CD4-positive, alpha-beta T cell (primary cell): ENCODE results near the gene HELB. TPM values are rescaled to one million over a fixed set of nuclear protein-coding genes. Genes with fewer than 3 reads are reported as not detected.

Experiments used
- ATAC-seq: fragments of 200-7000 bp; cut with Tn5 transposase; one replicate; pipeline ENCODE4 v1.10.0; 2022; ENCODE audit warnings: mild to moderate bottlenecking; ENCODE audit not compliant: poor library complexity
- CTCF ChIA-PET: fragments of 350-600 bp; sonication (Branson Sonifier 250); formaldehyde crosslinking; loops from one replicate; lab custom pipeline; 2021; ENCODE audit warnings: antibody characterized with exemption, inconsistent platforms; lab: Charles Lee
- POLR2A ChIA-PET: fragments of 350-600 bp; sonication (Branson Sonifier 250); formaldehyde crosslinking; loops from one replicate; lab custom pipeline; 2021; ENCODE audit warnings: antibody characterized with exemption, inconsistent platforms; lab: Charles Lee
- DNase-seq, 14 experiments: peaks; one replicate each; pipeline ENCODE4 v3.0.0-alpha.2; 2013 to 2020; ENCODE audit warnings: mixed read lengths in 2 of 14
- H3K27ac ChIP-seq, 2 donors: one replicate each; pipeline versions ENCODE4 v1.5.1 to v1.7.0; 2013; ENCODE audit warnings: low read length in 2 of 2, low read depth in 1 of 2, mild to moderate bottlenecking in 1 of 2
- H3K27me3 ChIP-seq, 2 experiments: 1 replicate in 1 of 2; 2 replicates in 1 of 2; pipeline versions ENCODE4 v1.6.1 to v1.7.0; 2013; ENCODE audit warnings: low read length in 2 of 2, control low read depth in 1 of 2, mild to moderate bottlenecking in 1 of 2, moderate library complexity in 1 of 2; ENCODE audit not compliant: insufficient read depth in 2 of 2, control insufficient read depth in 1 of 2
- H3K36me3 ChIP-seq: one replicate; pipeline ENCODE4 v1.6.1; 2013; ENCODE audit warnings: low read length, control low read depth; ENCODE audit not compliant: insufficient read depth
- H3K4me1 ChIP-seq: one replicate; pipeline ENCODE4 v1.6.1; 2013; ENCODE audit warnings: low read length, control low read depth; ENCODE audit not compliant: insufficient read depth
- H3K4me3 ChIP-seq: one replicate; pipeline ENCODE4 v1.5.1; 2013; ENCODE audit warnings: mild to moderate bottlenecking, low read length, moderate library complexity
- H3K9me3 ChIP-seq, 2 experiments: 1 replicate in 1 of 2; 2 replicates in 1 of 2; pipeline versions ENCODE4 v1.6.1 to v1.7.0; 2013; ENCODE audit warnings: low read length in 2 of 2, mild to moderate bottlenecking in 2 of 2, control low read depth in 1 of 2, moderate library complexity in 1 of 2; ENCODE audit not compliant: control insufficient read depth in 1 of 2, insufficient read depth in 1 of 2
- H3K27ac Mint-ChIP-seq: one replicate; pipeline ENCODE4 v1.8.0; 2020; ENCODE audit warnings: mixed read lengths
- H3K27me3 Mint-ChIP-seq: one replicate; pipeline ENCODE4 v1.8.0; 2021; ENCODE audit warnings: mixed read lengths
- H3K36me3 Mint-ChIP-seq: one replicate; pipeline ENCODE4 v1.8.0; 2021; ENCODE audit warnings: low read depth, mixed read lengths
- H3K4me1 Mint-ChIP-seq: one replicate; pipeline ENCODE4 v1.8.0; 2021; ENCODE audit warnings: low read depth, mixed read lengths
- H3K4me3 Mint-ChIP-seq: one replicate; pipeline ENCODE4 v1.8.0; 2020; ENCODE audit warnings: mild to moderate bottlenecking, mixed read lengths
- H3K9me3 Mint-ChIP-seq: one replicate; pipeline ENCODE4 v1.8.0; 2020; ENCODE audit warnings: mixed read lengths
- intact Hi-C, 2 experiments: fragments of 100-400 bp; cut with DNase I in 1 of 2; cut with micrococcal nuclease in 1 of 2; formaldehyde crosslinking; loops; one replicate each; pipeline versions ENCODE4 v1.15.1 to v1.9.0; 2023 to 2025; cut with DNase I, micrococcal nuclease
- total RNA-seq, 174 experiments: library from RNA in 2 of 174; stranded (reverse) in 2 of 174; gene quantifications; one replicate each; pipeline ENCODE4 v1.2.3 and lab custom pipeline; 2021 to 2026
- TF ChIP-seq, protein P1 (sequence below): fragments of 200-600 bp; IDR thresholded peaks from one replicate; pipeline ENCODE4 v1.8.0; 2022; ENCODE audit warnings: antibody characterized with exemption, mild to moderate bottlenecking

HELB gene
- total RNA-seq, 2 experiments from 2014 or later = 33.8 to 35.8 TPM

DNA sequence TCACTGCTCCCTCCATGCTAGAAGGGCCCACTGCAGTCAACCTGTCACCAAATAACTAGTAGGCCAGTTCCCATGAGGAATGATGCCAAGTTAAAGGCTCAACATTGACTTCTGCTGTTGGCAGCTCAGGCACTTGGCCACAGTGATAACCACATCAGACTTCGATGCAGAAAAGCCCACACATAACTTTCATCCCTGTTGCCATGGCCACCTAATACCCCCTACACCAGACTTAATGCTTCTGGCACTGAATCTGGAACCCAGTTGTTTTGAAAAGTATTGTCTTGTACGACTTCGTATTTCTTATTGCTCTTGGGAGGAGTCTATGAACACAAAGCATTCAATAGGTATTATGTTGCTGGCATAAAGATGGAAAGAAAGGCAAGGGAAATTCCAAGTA, 44.3 kb upstream of the HELB start:
- Histone ChIP-seq H3K27me3 (no peaks in the 10 kb centered on the region), H3K4me3 (no peak overlapping the region), H3K9me3 (no peaks in the 10 kb centered on the region), H3K4me1 (no peaks in the 10 kb centered on the region), H3K27ac (no peak overlapping the region), H3K36me3 (no peaks in the 10 kb centered on the region)
- Mint-ChIP-seq H3K27me3 (no peaks in the 10 kb centered on the region), H3K36me3 (no peaks in the 10 kb centered on the region), H3K27ac (no peak overlapping the region), H3K4me1 (no peaks in the 10 kb centered on the region), H3K4me3 (no peak overlapping the region), H3K9me3 (no peaks in the 10 kb centered on the region)
- ChIA-PET POLR2A (no interaction called here), CTCF (no interaction called here)
- no peak for ATAC-seq
- DNase-seq = no peak
- TF ChIP-seq, protein P1, sequence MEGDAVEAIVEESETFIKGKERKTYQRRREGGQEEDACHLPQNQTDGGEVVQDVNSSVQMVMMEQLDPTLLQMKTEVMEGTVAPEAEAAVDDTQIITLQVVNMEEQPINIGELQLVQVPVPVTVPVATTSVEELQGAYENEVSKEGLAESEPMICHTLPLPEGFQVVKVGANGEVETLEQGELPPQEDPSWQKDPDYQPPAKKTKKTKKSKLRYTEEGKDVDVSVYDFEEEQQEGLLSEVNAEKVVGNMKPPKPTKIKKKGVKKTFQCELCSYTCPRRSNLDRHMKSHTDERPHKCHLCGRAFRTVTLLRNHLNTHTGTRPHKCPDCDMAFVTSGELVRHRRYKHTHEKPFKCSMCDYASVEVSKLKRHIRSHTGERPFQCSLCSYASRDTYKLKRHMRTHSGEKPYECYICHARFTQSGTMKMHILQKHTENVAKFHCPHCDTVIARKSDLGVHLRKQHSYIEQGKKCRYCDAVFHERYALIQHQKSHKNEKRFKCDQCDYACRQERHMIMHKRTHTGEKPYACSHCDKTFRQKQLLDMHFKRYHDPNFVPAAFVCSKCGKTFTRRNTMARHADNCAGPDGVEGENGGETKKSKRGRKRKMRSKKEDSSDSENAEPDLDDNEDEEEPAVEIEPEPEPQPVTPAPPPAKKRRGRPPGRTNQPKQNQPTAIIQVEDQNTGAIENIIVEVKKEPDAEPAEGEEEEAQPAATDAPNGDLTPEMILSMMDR = no peak
- intact Hi-C loops = no loop called here

DNA sequence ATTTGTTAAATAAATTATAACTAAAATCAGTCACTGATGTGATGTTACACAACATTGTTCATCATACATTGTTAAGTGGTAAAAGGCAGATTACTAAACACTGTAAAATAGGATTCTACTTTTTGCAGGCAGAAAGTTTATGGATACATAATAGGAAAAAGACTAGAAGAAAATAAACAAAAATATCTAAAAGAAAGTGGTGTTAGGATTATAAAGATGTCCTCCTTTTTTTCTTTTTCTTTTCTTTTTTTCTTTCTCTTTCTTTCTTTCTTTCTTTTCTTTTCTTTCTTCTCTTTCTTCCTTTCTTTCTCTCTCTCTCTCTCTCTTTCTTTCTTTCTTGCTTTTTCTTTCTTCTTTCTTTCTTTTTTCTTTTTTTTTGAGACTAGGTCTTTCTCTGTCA, 39.6 kb upstream of the HELB start:
- H3K9me3 ChIP-seq = no peaks in the 10 kb centered on the region
- peaks cover 2% of the 10 kb centered on the region for H3K4me1 ChIP-seq
- Mint-ChIP-seq H3K27ac (no peak overlapping the region), H3K9me3 (no peaks in the 10 kb centered on the region), H3K4me1 (peaks cover 6% of the 10 kb centered on the region), H3K36me3 (no peaks in the 10 kb centered on the region), H3K4me3 (no peak overlapping the region), H3K27me3 (no peaks in the 10 kb centered on the region)
- CTCF ChIA-PET = no interaction called here
- intact Hi-C loops = no loop called here
- no peak for DNase-seq
- H3K27me3 ChIP-seq = no peaks in the 10 kb centered on the region
- TF ChIP-seq, protein P1 = peak; percentile 15
- POLR2A ChIA-PET = no interaction called here
- no peak overlapping the region for H3K27ac ChIP-seq
- no peaks in the 10 kb centered on the region for H3K36me3 ChIP-seq
- no peak overlapping the region for H3K4me3 ChIP-seq
- ATAC-seq = no peak

DNA sequence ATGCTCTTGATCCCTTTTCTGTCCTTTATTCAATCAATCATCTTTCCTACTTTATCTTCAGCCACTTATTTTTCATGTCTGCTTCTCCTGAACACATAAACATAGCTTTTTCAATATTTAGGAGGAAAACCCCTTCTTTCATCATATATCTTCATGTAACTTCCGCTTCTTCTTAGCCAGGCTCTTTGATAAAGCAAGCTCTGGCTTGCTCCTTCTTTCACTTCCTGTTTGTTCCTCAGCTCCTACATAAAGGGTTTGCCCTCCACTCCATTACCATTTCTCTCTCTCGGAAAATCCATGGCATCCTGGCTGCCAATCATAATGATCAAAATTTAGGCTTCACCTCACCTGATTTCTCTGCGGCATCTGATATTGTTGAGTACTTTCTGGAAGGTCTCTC, 33.7 kb upstream of the HELB start:
- POLR2A ChIA-PET = interaction anchor here (1.0 to 1.5 kb wide), 3 partner anchors 9 to 34 kb away, joined by 3 to 8 read pairs (median 3); partner anchors contain the start of gene HELB
- no peaks in the 10 kb centered on the region for H3K9me3 Mint-ChIP-seq
- CTCF ChIA-PET = interaction anchor here (2.8 kb wide), 1 partner anchor 10 kb away, joined by 14 read pairs; no protein-coding TSS in a partner anchor
- intact Hi-C loops = loop anchor here (2.0 to 5.0 kb wide), 2 partner anchors 34 to 424 kb away; partner anchors contain the start of gene HELB (in 1 of the 2)
- Histone ChIP-seq H3K4me1 (peaks cover 20% of the 10 kb centered on the region), H3K36me3 (no peaks in the 10 kb centered on the region), H3K27me3 (no peaks in the 10 kb centered on the region), H3K9me3 (no peaks in the 10 kb centered on the region), H3K27ac (no peak overlapping the region), H3K4me3 (no peak overlapping the region)
- ATAC-seq = peak; percentile 32
- TF ChIP-seq, protein P1 = no peak
- H3K4me3 Mint-ChIP-seq = no peak overlapping the region
- H3K27ac Mint-ChIP-seq = no peak overlapping the region
- no peaks in the 10 kb centered on the region for H3K36me3 Mint-ChIP-seq
- DNase-seq = peak in 2 of 14 experiments; percentile 49 to 58
- no peaks in the 10 kb centered on the region for H3K27me3 Mint-ChIP-seq
- H3K4me1 Mint-ChIP-seq = peaks cover 6% of the 10 kb centered on the region
